GM23248 (cell line): ENCODE measurements around the gene NFATC3. TPM values are rescaled to one million over a fixed set of nuclear protein-coding genes. Genes with fewer than 3 reads are reported as not detected.
A peak's percentile ranks its signal among the peaks of the same experiment; 100 is the strongest.

ENCODE experiments used
- DNase-seq: peaks from one replicate; pipeline ENCODE4 v3.0.0-alpha.2; 2015
- H2AFZ ChIP-seq: fragments of 200-600 bp; sonication (generic); 2 replicates; pipeline ENCODE4 v1.6.1; 2016; ENCODE audit warnings: antibody characterized with exemption
- H3F3A ChIP-seq: fragments of 200-600 bp; sonication (generic); 2 replicates; pipeline ENCODE4 v1.6.1; 2016; ENCODE audit warnings: mild to moderate bottlenecking, antibody characterized with exemption, mixed run types; ENCODE audit not compliant: insufficient read depth
- H3K27ac ChIP-seq: fragments of 200-600 bp; sonication (generic); 2 replicates; pipeline ENCODE4 v1.5.1; 2016; ENCODE audit warnings: mild to moderate bottlenecking
- H3K27me3 ChIP-seq: fragments of 200-600 bp; sonication (generic); replicated peaks from 2 replicates; pipeline ENCODE4 v1.6.1; 2016; ENCODE audit warnings: mild to moderate bottlenecking; ENCODE audit not compliant: insufficient read depth
- H3K36me3 ChIP-seq: fragments of 200-600 bp; sonication (generic); 2 replicates; pipeline ENCODE4 v1.6.1; 2016; ENCODE audit warnings: low read depth, mild to moderate bottlenecking
- H3K4me1 ChIP-seq: fragments of 200-600 bp; sonication (generic); 2 replicates; pipeline ENCODE4 v1.6.1; 2016; ENCODE audit warnings: mild to moderate bottlenecking; ENCODE audit not compliant: insufficient read depth
- H3K4me2 ChIP-seq: fragments of 200-600 bp; sonication (generic); one replicate; pipeline ENCODE4 v1.6.1; 2016; ENCODE audit warnings: mild to moderate bottlenecking; ENCODE audit not compliant: unreplicated experiment
- H3K4me3 ChIP-seq: fragments of 200-600 bp; sonication (generic); 2 replicates; pipeline ENCODE4 v1.5.1; 2016; ENCODE audit warnings: mild to moderate bottlenecking
- H3K79me2 ChIP-seq: fragments of 200-600 bp; sonication (generic); 2 replicates; pipeline ENCODE4 v1.6.1; 2016; ENCODE audit warnings: mild to moderate bottlenecking; ENCODE audit not compliant: insufficient read depth
- H3K9ac ChIP-seq: fragments of 200-600 bp; sonication (generic); 2 replicates; pipeline ENCODE4 v1.6.1; 2016; ENCODE audit warnings: mild to moderate bottlenecking
- H3K9me2 ChIP-seq: fragments of 200-600 bp; sonication (generic); 2 replicates; pipeline ENCODE4 v1.6.1; 2016; ENCODE audit warnings: mixed run types, mild to moderate bottlenecking, moderate library complexity; ENCODE audit not compliant: insufficient read depth
- H3K9me3 ChIP-seq: fragments of 200-600 bp; sonication (generic); one replicate; pipeline ENCODE4 v1.6.1; 2017; ENCODE audit warnings: low read depth
- H4K20me1 ChIP-seq: fragments of 200-600 bp; sonication (generic); 2 replicates; pipeline ENCODE4 v1.6.0; 2016; ENCODE audit not compliant: insufficient read depth
- EZH2 ChIP-seq: fragments of 200-600 bp; sonication (generic); IDR thresholded peaks from 2 replicates; pipeline ENCODE4 v1.6.1; 2018; ENCODE audit warnings: antibody characterized with exemption, mild to moderate bottlenecking; ENCODE audit not compliant: insufficient read depth, poor library complexity, severe bottlenecking
- EZH2phosphoT487 ChIP-seq: fragments of 200-600 bp; sonication (generic); IDR thresholded peaks from 2 replicates; pipeline ENCODE4 v1.6.1; 2018; ENCODE audit warnings: antibody characterized with exemption, moderate library complexity, mild to moderate bottlenecking, low read depth; ENCODE audit not compliant: insufficient read depth
- WGBS, 2 experiments: methylation state at CpG; one replicate each; pipeline ENCODE4 v1.1.6; 2015 to 2017; ENCODE audit warnings: low lambda C conversion rate in 2 of 2, low coverage in 1 of 2; ENCODE audit errors: missing lambda C conversion rate in 2 of 2; 5-methylcytosine and 5-hydroxymethylcytosine counted together
- in situ Hi-C: fragments of 300-500 bp; cut with MboI; formaldehyde crosslinking; loops from 2 replicates; pipeline ENCODE4 v1.15.0; 2020
- polyA plus RNA-seq: library from polyadenylated mRNA; unstranded; fragments of >200 nt; fragmentation: Nextera tagmentation; extraction: Ambion mirVana; gene quantifications from 2 replicates; pipeline ENCODE4 v1.2.1, GENCODE V29; 2016
- total RNA-seq: library from RNA; depleted of rRNA; stranded (reverse); fragments of >200 nt; shearing (Covaris generic); gene quantifications from 2 replicates; pipeline ENCODE4 v1.2.3, GENCODE V29; 2014

Gene NFATC3
- total and polyA plus RNA-seq, 2 experiments from 2014 or later, result 10.2 to 14.2 TPM

DNA sequence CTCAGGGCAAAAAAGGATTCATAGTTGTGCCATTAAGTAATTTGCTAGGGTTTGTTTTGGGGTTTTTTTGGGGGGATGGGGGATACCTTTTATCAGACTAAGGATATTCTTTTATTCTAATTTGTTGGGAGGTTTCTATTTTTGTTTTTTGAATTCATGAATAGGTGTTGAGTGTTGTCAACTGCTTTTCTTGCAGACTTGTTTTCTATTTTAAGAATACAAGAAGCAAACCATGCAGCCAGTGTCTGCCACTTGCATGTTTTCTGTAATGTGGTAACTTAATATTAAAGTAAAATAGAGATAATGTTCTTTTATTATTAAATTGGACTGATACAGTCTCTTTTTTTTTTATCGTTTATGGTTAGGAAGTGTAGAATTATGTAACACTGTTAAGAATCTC is 49.5 kb downstream of the NFATC3 start:
- in situ Hi-C loops, result no loop called here
- no peak for DNase-seq
- no peak overlapping the region for H3K4me2 ChIP-seq
- TF ChIP-seq EZH2phosphoT487 (no peak), EZH2 (no peak)
- no peaks in the 10 kb centered on the region for H3K4me1 ChIP-seq
- no peak overlapping the region for H3K9ac ChIP-seq
- H3K9me2 ChIP-seq, result no peaks in the 10 kb centered on the region
- no peaks in the 10 kb centered on the region for H3F3A ChIP-seq
- peaks cover 44% of the 10 kb centered on the region for H3K79me2 ChIP-seq
- no peaks in the 10 kb centered on the region for H4K20me1 ChIP-seq
- H3K4me3 ChIP-seq, result no peak overlapping the region
- H2AFZ ChIP-seq, result no peak overlapping the region
- H3K27me3 ChIP-seq, result no peaks in the 10 kb centered on the region
- H3K9me3 ChIP-seq, result no peaks in the 10 kb centered on the region
- H3K27ac ChIP-seq, result no peak overlapping the region
- WGBS, 2 experiments, result 96 to 97% methylated on average over 1 of the region's 1 CpG
- H3K36me3 ChIP-seq, result no peaks in the 10 kb centered on the region

DNA sequence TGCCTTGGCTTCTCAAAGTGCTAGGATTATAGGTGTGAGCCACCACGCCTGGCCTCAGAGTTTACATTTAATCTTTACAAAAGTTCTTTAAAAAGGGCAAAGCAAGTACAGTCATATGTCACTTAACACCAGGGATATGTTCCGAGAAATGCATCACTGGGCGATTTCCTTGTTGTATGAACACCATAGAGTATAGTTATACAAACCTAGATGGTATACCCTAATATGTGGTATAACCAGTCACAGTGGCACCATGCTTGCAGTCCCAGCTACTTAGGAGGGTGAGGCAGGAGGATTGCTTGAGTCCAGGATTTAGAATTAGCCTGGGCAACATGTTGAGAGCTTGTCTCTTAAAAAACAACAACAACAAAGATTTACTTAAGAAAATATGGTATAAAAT is 51.3 kb downstream of the NFATC3 start:
- TF ChIP-seq EZH2phosphoT487 (no peak), EZH2 (no peak)

DNA sequence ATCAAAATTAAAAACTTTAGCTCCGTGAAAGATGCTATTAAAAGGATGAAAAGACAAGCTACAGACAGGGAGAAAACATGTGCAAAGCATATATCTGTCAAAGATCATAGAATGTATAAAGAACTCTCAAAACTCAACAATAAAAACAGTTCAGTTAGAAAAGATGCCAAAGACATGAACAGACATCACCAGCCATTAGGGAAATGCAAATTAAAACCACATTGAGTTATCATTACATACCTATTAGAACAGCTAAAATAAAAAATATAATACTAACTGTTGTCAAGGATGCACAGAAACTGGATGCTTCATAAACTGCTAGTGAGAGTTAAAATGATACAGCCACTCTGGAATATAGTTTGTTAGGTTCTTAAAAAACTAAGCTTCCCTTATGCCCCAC is 58.8 kb downstream of the NFATC3 start:
- H3F3A ChIP-seq, result peaks cover 13% of the 10 kb centered on the region
- no peak overlapping the region for H3K4me2 ChIP-seq
- peak; percentile 15 for DNase-seq
- peaks cover 39% of the 10 kb centered on the region for H3K79me2 ChIP-seq
- peaks cover 13% of the 10 kb centered on the region for H3K4me1 ChIP-seq
- no peak overlapping the region for H3K27ac ChIP-seq
- no peak overlapping the region for H3K9ac ChIP-seq
- H3K9me3 ChIP-seq, result no peaks in the 10 kb centered on the region
- in situ Hi-C loops, result no loop called here
- H3K9me2 ChIP-seq, result no peaks in the 10 kb centered on the region
- WGBS, 2 experiments, result 6 to 24% methylated on average over 1 of the region's 1 CpG
- H3K27me3 ChIP-seq, result no peaks in the 10 kb centered on the region
- H3K36me3 ChIP-seq, result no peaks in the 10 kb centered on the region
- no peaks in the 10 kb centered on the region for H4K20me1 ChIP-seq
- no peak overlapping the region for H3K4me3 ChIP-seq
- no peak overlapping the region for H2AFZ ChIP-seq
- TF ChIP-seq EZH2 (no peak), EZH2phosphoT487 (no peak)

More for the DNA sequence above, 51.3 kb downstream of the NFATC3 start:
- Histone ChIP-seq H2AFZ (no peak overlapping the region), H3K27me3 (no peaks in the 10 kb centered on the region), H3K36me3 (no peaks in the 10 kb centered on the region), H3K9ac (no peak overlapping the region), H3F3A (no peaks in the 10 kb centered on the region), H3K9me2 (no peaks in the 10 kb centered on the region), H3K27ac (no peak overlapping the region), H4K20me1 (no peaks in the 10 kb centered on the region), H3K9me3 (no peaks in the 10 kb centered on the region), H3K4me3 (no peak overlapping the region), H3K4me1 (no peaks in the 10 kb centered on the region), H3K4me2 (no peak overlapping the region), H3K79me2 (peaks cover 32% of the 10 kb centered on the region; the same call in 1 of the 2 replicates)
- 94 to 99% methylated on average over 3 of the region's 3 CpGs for WGBS, 2 experiments
- DNase-seq, result no peak
- in situ Hi-C loops, result no loop called here

DNA sequence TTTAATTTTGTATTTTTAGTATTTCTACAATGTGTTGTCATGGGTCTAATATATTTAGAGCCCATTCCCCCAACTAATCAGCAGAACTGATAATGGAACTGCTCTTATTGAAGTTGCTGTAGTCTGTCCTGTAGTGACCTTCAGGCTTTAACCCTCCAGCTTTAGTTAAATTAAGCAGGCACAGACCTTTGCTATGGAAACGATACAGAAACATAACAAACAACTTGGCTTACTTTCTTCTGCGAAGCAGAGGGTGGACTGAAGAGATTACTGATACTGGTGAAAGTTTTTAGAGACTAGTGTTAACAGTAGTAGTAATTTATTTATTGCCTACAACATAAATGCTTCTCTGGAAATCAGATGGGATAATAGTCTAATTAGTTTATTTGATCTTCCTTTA is 61.4 kb downstream of the NFATC3 start:
- in situ Hi-C loops, result no loop called here
- no peak overlapping the region for H3K9ac ChIP-seq
- no peak overlapping the region for H2AFZ ChIP-seq
- TF ChIP-seq EZH2 (no peak), EZH2phosphoT487 (no peak)
- peaks cover 13% of the 10 kb centered on the region for H3K4me1 ChIP-seq
- H3K4me2 ChIP-seq, result no peak overlapping the region
- H3K4me3 ChIP-seq, result no peak overlapping the region
- no peaks in the 10 kb centered on the region for H3K36me3 ChIP-seq
- H3K79me2 ChIP-seq, result peaks cover 40% of the 10 kb centered on the region
- no peaks in the 10 kb centered on the region for H3K9me3 ChIP-seq
- H4K20me1 ChIP-seq, result no peaks in the 10 kb centered on the region
- 33 to 34% methylated on average over 2 of the region's 2 CpGs for WGBS, 2 experiments
- no peaks in the 10 kb centered on the region for H3K27me3 ChIP-seq
- no peaks in the 10 kb centered on the region for H3K9me2 ChIP-seq
- DNase-seq, result peak; percentile 42
- H3F3A ChIP-seq, result peaks cover 12% of the 10 kb centered on the region
- H3K27ac ChIP-seq, result no peak overlapping the region

DNA sequence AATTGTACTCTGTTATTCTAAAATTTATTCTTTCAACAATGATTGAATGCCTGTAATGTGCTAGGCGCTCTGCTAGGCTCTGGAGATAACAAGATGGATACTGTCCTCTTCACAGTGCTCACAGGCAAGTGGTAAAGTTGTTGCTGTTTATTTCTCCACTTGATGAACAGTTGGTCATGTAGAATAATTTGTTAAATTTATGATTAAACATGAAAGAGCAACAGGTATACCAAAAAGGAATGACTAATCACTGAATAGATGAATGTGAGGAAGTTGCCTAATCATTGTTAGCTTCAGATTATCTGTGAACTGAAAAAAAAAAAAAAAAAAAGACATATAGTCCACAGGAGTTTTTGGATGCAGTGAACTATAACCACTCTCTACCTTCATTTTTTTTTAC is 62.3 kb downstream of the NFATC3 start:
- Histone ChIP-seq H3K27ac (no peak overlapping the region), H4K20me1 (no peaks in the 10 kb centered on the region), H2AFZ (no peak overlapping the region), H3K4me2 (no peak overlapping the region), H3K9ac (no peak overlapping the region), H3K4me3 (no peak overlapping the region), H3K4me1 (peaks cover 4% of the 10 kb centered on the region), H3K79me2 (peaks cover 40% of the 10 kb centered on the region), H3K9me2 (no peaks in the 10 kb centered on the region), H3F3A (peaks cover 4% of the 10 kb centered on the region; the same call in 1 of the 2 replicates), H3K27me3 (no peaks in the 10 kb centered on the region), H3K9me3 (no peaks in the 10 kb centered on the region), H3K36me3 (no peaks in the 10 kb centered on the region)
- DNase-seq, result no peak
- in situ Hi-C loops, result no loop called here
- no peak for TF ChIP-seq EZH2phosphoT487
- no peak for TF ChIP-seq EZH2
- WGBS, 2 experiments, result 100% methylated on average over 1 of the region's 1 CpG
